IMR-90 (cell line): ENCODE data around the gene UBP1. TPM values are rescaled to one million over a fixed set of nuclear protein-coding genes. Genes with fewer than 3 reads are reported as not detected.

Source experiments
- ATAC-seq: fragments of 200-7000 bp; cut with Tn5 transposase; 2 replicates; pipeline ENCODE4 v1.9.1; 2020; ENCODE audit warnings: low read depth, mild to moderate bottlenecking, moderate library complexity
- BruUV-seq: library from RNA; stranded (reverse); fragments of 400-500 nt; replicated peaks from 2 replicates; lab custom pipeline; 2021; lab: Mats Ljungman, UMichigan
- CTCF ChIA-PET: fragments of 300-600 bp; formaldehyde crosslinking; extraction: SDS; loops from one replicate; lab custom pipeline; 2021; ENCODE audit warnings: antibody characterized with exemption; lab: Yijun Ruan, JAX
- POLR2A ChIA-PET: fragments of 300-600 bp; sonication (Branson Sonifier 250); formaldehyde crosslinking; loops from one replicate; lab custom pipeline; 2022; ENCODE audit warnings: antibody characterized with exemption; ENCODE audit not compliant: unreplicated experiment; lab: Charles Lee
- DNase-seq: peaks from one replicate; pipeline ENCODE4 v3.0.0; 2013
- H2AFZ ChIP-seq: replicated peaks from 2 replicates; pipeline ENCODE3; 2013; ENCODE audit warnings: low read length, mild to moderate bottlenecking; ENCODE audit not compliant: poor library complexity
- H2AK5ac ChIP-seq: 2 replicates; pipeline ENCODE4 v1.6.1; 2013; ENCODE audit warnings: low read depth, low read length, inconsistent platforms
- H2AK9ac ChIP-seq: replicated peaks from 2 replicates; pipeline ENCODE3; 2013; ENCODE audit warnings: mild to moderate bottlenecking, low read depth, low read length, moderate library complexity; ENCODE audit not compliant: poor library complexity
- H2BK120ac ChIP-seq: 2 replicates; pipeline ENCODE4 v1.6.1; 2013; ENCODE audit warnings: low read depth, low read length, inconsistent platforms
- H2BK15ac ChIP-seq: 3 replicates; pipeline ENCODE4 v1.6.1; 2013; ENCODE audit warnings: low read depth, low read length, inconsistent platforms
- H2BK20ac ChIP-seq: 2 replicates; pipeline ENCODE4 v1.6.1; 2013; ENCODE audit warnings: low read depth, mild to moderate bottlenecking, inconsistent platforms, low read length, moderate library complexity
- H2BK5ac ChIP-seq: 2 replicates; pipeline ENCODE4 v1.6.1; 2013; ENCODE audit warnings: mild to moderate bottlenecking, low read depth, low read length, inconsistent platforms; ENCODE audit not compliant: poor library complexity, severe bottlenecking
- H3K14ac ChIP-seq: replicated peaks from 2 replicates; pipeline ENCODE4 v1.6.1; 2013; ENCODE audit warnings: low read depth, low read length, inconsistent platforms
- H3K18ac ChIP-seq: 2 replicates; pipeline ENCODE4 v1.6.1; 2013; ENCODE audit warnings: low read depth, low read length, control low read depth
- H3K23ac ChIP-seq: 2 replicates; pipeline ENCODE4 v1.6.1; 2013; ENCODE audit warnings: low read depth, low read length, inconsistent platforms
- H3K27ac ChIP-seq: 2 replicates; pipeline ENCODE4 v1.5.1; 2013; ENCODE audit warnings: mild to moderate bottlenecking, control low read depth, low read length; ENCODE audit not compliant: insufficient read depth
- H3K27me3 ChIP-seq: 2 replicates; pipeline ENCODE4 v1.6.1; 2013; ENCODE audit warnings: low read length; ENCODE audit not compliant: control insufficient read depth, insufficient read depth
- H3K36me3 ChIP-seq: 2 replicates; pipeline ENCODE4 v1.6.1; 2013; ENCODE audit warnings: low read length, mixed read lengths; ENCODE audit not compliant: control insufficient read depth, insufficient read depth
- H3K4ac ChIP-seq: 2 replicates; pipeline ENCODE4 v1.6.1; 2013; ENCODE audit warnings: low read depth, low read length, inconsistent platforms
- H3K4me1 ChIP-seq: 2 replicates; pipeline ENCODE4 v1.6.1; 2013; ENCODE audit warnings: low read length, mixed read lengths; ENCODE audit not compliant: control insufficient read depth, insufficient read depth
- H3K4me2 ChIP-seq: 2 replicates; pipeline ENCODE4 v1.6.1; 2013; ENCODE audit warnings: low read depth, mild to moderate bottlenecking, control low read depth, low read length, moderate library complexity
- H3K4me3 ChIP-seq: 2 replicates; pipeline ENCODE4 v1.5.1; 2013; ENCODE audit warnings: low read depth, mild to moderate bottlenecking, control low read depth, low read length, moderate library complexity; ENCODE audit not compliant: insufficient read depth
- H3K56ac ChIP-seq: 2 replicates; pipeline ENCODE4 v1.6.1; 2013; ENCODE audit warnings: low read length, inconsistent platforms; ENCODE audit not compliant: insufficient read depth; ENCODE audit errors: extremely low read depth
- H3K79me1 ChIP-seq, 2 experiments: 2 replicates each; pipeline ENCODE4 v1.6.1; 2013; ENCODE audit warnings: low read length in 2 of 2, inconsistent platforms in 1 of 2, low read depth in 1 of 2
- H3K9ac ChIP-seq: 2 replicates; pipeline ENCODE4 v1.6.1; 2013; ENCODE audit warnings: low read depth, low read length, control low read depth
- H3K9me1 ChIP-seq: 2 replicates; pipeline ENCODE4 v1.6.1; 2013; ENCODE audit warnings: low read length, inconsistent platforms; ENCODE audit not compliant: insufficient read depth
- H3K9me3 ChIP-seq: 2 replicates; pipeline ENCODE4 v1.6.1; 2013; ENCODE audit warnings: low read length; ENCODE audit not compliant: control insufficient read depth, insufficient read depth
- H4K20me1 ChIP-seq: 2 replicates; pipeline ENCODE4 v1.6.1; 2013; ENCODE audit warnings: low read length, inconsistent platforms; ENCODE audit not compliant: insufficient read depth
- H4K5ac ChIP-seq: 2 replicates; pipeline ENCODE4 v1.6.1; 2013; ENCODE audit warnings: mild to moderate bottlenecking, low read depth, low read length, control low read depth
- H4K8ac ChIP-seq, 2 experiments: 2 replicates each; pipeline ENCODE4 v1.6.1; 2013; ENCODE audit warnings: low read depth in 2 of 2, low read length in 2 of 2, control low read depth in 1 of 2, inconsistent platforms in 1 of 2
- H4K91ac ChIP-seq: 2 replicates; pipeline ENCODE4 v1.6.1; 2013; ENCODE audit warnings: low read depth, low read length, inconsistent platforms; ENCODE audit not compliant: insufficient read depth
- CEBPB ChIP-seq: IDR thresholded peaks from 2 replicates; pipeline ENCODE4 v1.6.1; 2012; ENCODE audit warnings: low read depth, low read length, improper control_type of control experiment
- CTCF ChIP-seq: conservative IDR thresholded peaks from 2 replicates; pipeline ENCODE4 v1.5.1; 2012; ENCODE audit warnings: mild to moderate bottlenecking, low read depth, low read length, improper control_type of control experiment
- ELK1 ChIP-seq: fragments of 150-350 bp; IDR thresholded peaks from 2 replicates; pipeline ENCODE4 v1.6.1; 2016; ENCODE audit warnings: low read depth, mild to moderate bottlenecking, low read length, moderate library complexity, borderline replicate concordance
- FOS ChIP-seq: fragments of 150-350 bp; IDR thresholded peaks from 2 replicates; pipeline ENCODE4 v1.6.1; 2016; ENCODE audit warnings: low read depth, low read length
- MAFK ChIP-seq: IDR thresholded peaks from 2 replicates; pipeline ENCODE4 v1.6.1; 2012; ENCODE audit warnings: low read depth, low read length, improper control_type of control experiment
- MAZ ChIP-seq: IDR thresholded peaks from 2 replicates; pipeline ENCODE4 v1.6.1; 2012; ENCODE audit warnings: low read depth, mild to moderate bottlenecking, low read length, improper control_type of control experiment, moderate library complexity, borderline replicate concordance
- MXI1 ChIP-seq: IDR thresholded peaks from 2 replicates; pipeline ENCODE4 v1.6.1; 2012; ENCODE audit warnings: low read depth, mild to moderate bottlenecking, low read length, moderate library complexity, borderline replicate concordance
- NFE2L2 ChIP-seq: fragments of 150-350 bp; IDR thresholded peaks from 2 replicates; pipeline ENCODE4 v1.6.1; 2016; ENCODE audit warnings: low read depth, mild to moderate bottlenecking, low read length
- RAD21 ChIP-seq: IDR thresholded peaks from 2 replicates; pipeline ENCODE4 v1.6.1; 2012; ENCODE audit warnings: low read length, improper control_type of control experiment
- RCOR1 ChIP-seq: IDR thresholded peaks from 2 replicates; pipeline ENCODE4 v1.6.1; 2012; ENCODE audit warnings: mild to moderate bottlenecking, low read length, improper control_type of control experiment; ENCODE audit not compliant: insufficient replicate concordance
- SMC3 ChIP-seq: fragments of 150-350 bp; IDR thresholded peaks from 2 replicates; pipeline ENCODE4 v1.6.1; 2016; ENCODE audit warnings: low read depth, mild to moderate bottlenecking, antibody characterized with exemption, low read length, moderate library complexity
- USF2 ChIP-seq: fragments of 150-350 bp; IDR thresholded peaks from 2 replicates; pipeline ENCODE4 v1.6.1; 2017; ENCODE audit warnings: mild to moderate bottlenecking, antibody characterized with exemption, low read length, low read depth
- dilution Hi-C: fragments of 300-500 bp; cut with HindIII; formaldehyde crosslinking; loops from one replicate; pipeline ENCODE4 v1.14.3; 2018; ENCODE audit warnings: low sequenced_read_pairs; ENCODE audit not compliant: unreplicated experiment
- in situ Hi-C: fragments of 300-500 bp; cut with MboI; formaldehyde crosslinking; loops from 3 replicates; pipeline ENCODE4 v1.14.3; 2019; ENCODE audit warnings: low sequenced_read_pairs, inconsistent platforms, mixed read lengths
- intact Hi-C: fragments of 100-400 bp; cut with micrococcal nuclease; formaldehyde crosslinking; loops from 2 replicates; pipeline ENCODE4 v1.10.0; 2022
- polyA plus RNA-seq, 3 experiments: library from polyadenylated mRNA; depleted of rRNA; stranded (reverse); fragments of >200 nt; gene quantifications; 2 replicates each; pipeline ENCODE4 v1.2.3, GENCODE V29; 2012; ENCODE audit warnings: low replicate concordance in 1 of 3
- total RNA-seq: library from RNA; depleted of rRNA; stranded (reverse); fragments of >200 nt; gene quantifications from 2 replicates; pipeline ENCODE4 v1.2.3, GENCODE V29; 2012

Gene UBP1
- total and polyA plus RNA-seq, 2 of the 4 experiments (the other 2 are of a cell fraction): 56.3 to 73.8 TPM

GRCh38 chr3:33339758-33340157 is 100.4 kb downstream of the UBP1 start:
- no peak overlapping the region for H3K18ac ChIP-seq
- H3K4me1 ChIP-seq: no peaks in the 10 kb centered on the region
- no peaks in the 10 kb centered on the region for H3K9me1 ChIP-seq
- no peak overlapping the region for H3K4me2 ChIP-seq
- H4K8ac ChIP-seq: no peak overlapping the region
- no peaks in the 10 kb centered on the region for H3K36me3 ChIP-seq
- H4K5ac ChIP-seq: no peak overlapping the region
- no peak overlapping the region for H3K9ac ChIP-seq
- no peak overlapping the region for H2BK120ac ChIP-seq
- intact Hi-C loops: loop anchor here (10.0 kb wide), 1 partner anchor 55 kb away; no protein-coding TSS in a partner anchor
- no peak for TF ChIP-seq MAFK
- no peak for TF ChIP-seq SMC3
- TF ChIP-seq NFE2L2: no peak
- TF ChIP-seq CEBPB: no peak
- no peak for TF ChIP-seq MXI1
- no peak for TF ChIP-seq USF2
- no peak for TF ChIP-seq RCOR1
- no peak for TF ChIP-seq ELK1
- no peak for TF ChIP-seq MAZ
- TF ChIP-seq FOS: no peak
- no peak for TF ChIP-seq RAD21
- TF ChIP-seq CTCF: no peak
- no peak overlapping the region for H2BK5ac ChIP-seq
- no peak overlapping the region for H2AK9ac ChIP-seq
- in situ Hi-C loops: no loop called here
- ChIA-PET CTCF (no interaction called here), POLR2A (no interaction called here)
- no peak for DNase-seq
- no peak for ATAC-seq
- H2BK20ac ChIP-seq: no peak overlapping the region
- H3K56ac ChIP-seq: no peak overlapping the region
- H3K27me3 ChIP-seq: no peaks in the 10 kb centered on the region
- no peak overlapping the region for H3K4ac ChIP-seq
- no peak overlapping the region for H3K27ac ChIP-seq
- BruUV-seq: no TSS peak
- no peak overlapping the region for H2AK5ac ChIP-seq
- H2BK15ac ChIP-seq: no peak overlapping the region
- dilution Hi-C loops: no loop called here
- no peaks in the 10 kb centered on the region for H4K20me1 ChIP-seq
- no peak overlapping the region for H2AFZ ChIP-seq
- no peak overlapping the region for H4K91ac ChIP-seq
- no peak overlapping the region for H3K4me3 ChIP-seq
- peaks cover under 1% of the 10 kb centered on the region; the same call in 1 of the 2 replicates for H3K9me3 ChIP-seq
- H3K23ac ChIP-seq: no peak overlapping the region
- H3K79me1 ChIP-seq: no peaks in the 10 kb centered on the region
- H3K14ac ChIP-seq: no peak overlapping the region
